NOMO-1 (cell line): Measurements from ENCODE around the gene GPRC5C.

Source experiments
- DNase-seq, 2 experiments: peaks; one replicate each; lab custom pipeline; 2025; ENCODE audit not compliant: unreplicated experiment in 2 of 2; lab: John Stamatoyannopoulos, UW

GPRC5C gene

DNA sequence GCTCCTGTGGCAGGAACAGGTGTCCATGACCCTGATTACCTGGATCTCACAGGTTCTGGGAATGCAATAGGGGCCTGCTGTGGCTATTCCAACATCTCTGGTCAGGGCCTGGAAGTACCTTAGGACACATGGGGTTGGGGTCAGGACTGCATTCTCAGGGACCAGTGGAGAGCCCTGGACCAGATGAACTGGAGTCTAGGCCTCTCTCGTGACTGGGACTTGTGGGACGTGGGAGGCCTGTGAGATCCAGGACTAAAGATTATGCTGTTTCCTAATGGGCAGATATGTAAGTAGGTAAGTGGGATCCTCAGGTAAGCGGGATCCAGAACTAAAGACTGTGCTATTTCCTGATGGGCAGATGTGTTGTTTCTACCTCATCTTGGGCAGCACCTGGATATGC is 18.3 kb downstream of the GPRC5C start:
- no peak for DNase-seq

- no peak for DNase-seq
These were observed 19.1 kb downstream of the GPRC5C start for GRCh38 chr17:74450925-74451403.

DNA sequence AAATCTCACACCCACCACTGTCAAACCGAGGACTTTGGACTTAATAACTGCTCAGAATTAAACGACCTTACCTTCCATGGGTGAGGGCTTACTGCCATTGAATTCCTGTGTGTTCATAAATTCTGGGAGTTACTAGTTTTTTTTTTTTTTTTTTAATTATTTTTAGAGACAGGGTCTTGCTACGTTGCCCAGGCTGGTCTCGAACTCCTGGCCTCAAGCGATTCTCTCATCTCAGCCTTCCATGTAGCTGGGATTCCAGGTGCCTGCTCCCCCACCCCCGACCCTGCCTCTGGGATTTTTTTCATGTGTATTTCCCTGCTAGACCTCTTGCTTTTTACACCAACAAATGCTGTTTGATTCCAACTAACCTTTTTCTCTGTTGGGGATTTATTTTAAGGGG is 19.7 kb downstream of the GPRC5C start:
- no peak for DNase-seq

DNA sequence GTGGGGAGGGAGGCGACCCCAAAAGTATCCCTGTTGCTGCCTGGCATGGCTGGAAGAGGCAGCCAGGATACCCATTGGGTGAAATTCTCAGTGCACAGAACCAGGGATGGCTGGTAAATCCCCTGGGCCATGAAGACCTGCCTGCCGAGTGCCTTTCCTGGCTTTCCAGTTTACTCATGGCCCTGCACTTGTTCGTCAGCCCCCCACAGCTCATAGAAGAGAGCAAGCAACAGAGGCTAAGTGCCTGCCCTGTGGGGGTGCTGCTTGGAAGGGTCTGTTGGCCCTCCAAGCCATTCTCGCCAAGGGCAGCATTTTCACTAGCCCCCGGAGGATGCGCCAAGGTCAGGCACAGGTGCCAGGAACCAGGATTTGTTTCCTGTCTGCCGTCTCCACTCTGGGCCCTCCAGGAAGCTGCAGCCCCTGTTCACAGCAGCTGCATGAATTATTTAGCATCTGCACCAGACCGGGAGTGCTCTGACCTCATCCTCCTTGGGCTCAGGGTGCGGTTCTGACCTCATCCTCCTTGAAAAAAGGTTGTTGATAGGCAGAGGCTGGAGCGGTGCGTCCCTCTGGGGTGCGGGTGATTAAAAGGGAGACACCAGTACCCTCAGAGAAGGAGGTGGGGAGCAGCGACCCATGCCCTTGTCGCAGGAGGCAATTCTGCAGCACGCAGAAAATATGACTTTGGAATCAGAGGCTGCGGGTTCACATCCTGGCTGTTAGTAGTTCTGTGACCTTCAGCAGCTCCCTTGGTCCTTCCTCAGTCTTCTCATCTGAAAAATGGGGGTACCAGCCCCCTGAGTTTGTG is 20.3 kb downstream of the GPRC5C start:
- DNase-seq = no peak

DNA sequence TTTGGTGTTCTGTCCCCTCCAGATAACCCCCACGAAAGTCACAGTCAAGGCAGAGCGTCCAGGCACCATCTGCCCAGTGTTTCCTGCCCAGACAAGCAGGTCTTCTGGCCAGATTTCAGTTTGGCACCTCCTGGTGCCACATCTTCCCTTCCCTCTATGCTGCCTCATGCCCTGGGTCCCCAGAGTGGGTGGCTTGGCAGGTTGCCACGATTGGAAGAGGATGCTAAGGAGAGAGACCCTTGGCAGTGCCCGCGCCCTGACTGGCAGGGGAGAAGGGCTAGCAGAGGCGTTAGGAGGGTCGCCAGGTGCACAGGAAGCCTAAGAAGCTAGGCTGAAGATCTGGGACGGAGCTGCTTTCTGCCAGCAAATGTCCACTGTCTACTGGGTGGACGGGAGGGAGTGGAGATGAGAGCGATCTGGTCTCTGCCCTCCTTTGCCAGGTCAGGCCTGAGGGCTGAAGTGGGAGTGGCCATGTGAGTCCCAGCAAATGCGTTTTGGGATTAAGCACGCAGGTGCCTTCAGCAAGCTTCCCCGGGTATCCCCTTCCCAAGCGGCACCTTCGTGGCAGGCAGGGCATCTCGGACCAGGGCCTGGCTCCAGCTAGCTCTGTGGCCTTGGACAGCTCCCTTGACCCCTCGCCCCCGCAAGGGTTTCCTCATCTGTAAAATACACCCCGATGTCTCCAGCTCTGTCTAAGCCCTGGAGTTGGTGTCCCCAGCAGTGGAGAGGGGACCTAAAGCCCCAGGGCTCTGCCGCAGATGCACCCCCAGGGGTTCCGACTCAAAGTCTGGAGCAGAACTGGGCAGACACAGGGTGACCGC is 21.2 kb downstream of the GPRC5C start:
- no peak for DNase-seq

DNA sequence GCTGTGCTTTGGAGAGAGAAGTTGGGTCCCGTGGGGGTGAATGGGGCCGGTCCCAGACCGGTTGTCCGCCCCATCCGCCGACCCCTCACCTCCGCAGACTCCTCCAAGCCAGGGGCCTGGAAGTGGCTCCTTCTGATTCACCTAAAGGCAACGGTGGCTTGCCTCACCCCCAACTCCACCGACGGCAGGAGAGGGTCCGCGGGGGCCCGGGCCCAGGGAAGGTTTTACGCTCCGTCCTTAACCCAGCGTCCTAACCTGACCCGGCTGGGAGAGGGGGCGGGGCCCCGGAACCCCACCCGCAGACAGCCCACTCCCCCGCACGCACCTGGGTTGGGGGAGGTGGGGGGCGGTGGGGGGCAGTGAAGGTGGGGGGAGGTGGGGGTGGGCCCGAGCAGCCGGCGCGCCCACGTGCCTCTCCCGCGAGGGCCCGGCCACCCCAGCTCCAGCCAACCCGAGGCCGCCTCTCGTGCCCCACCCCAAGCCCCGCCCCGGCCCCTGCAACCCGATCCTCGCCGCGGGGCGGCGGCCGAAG is 21.8 kb downstream of the GPRC5C start:
- no peak for DNase-seq

DNA sequence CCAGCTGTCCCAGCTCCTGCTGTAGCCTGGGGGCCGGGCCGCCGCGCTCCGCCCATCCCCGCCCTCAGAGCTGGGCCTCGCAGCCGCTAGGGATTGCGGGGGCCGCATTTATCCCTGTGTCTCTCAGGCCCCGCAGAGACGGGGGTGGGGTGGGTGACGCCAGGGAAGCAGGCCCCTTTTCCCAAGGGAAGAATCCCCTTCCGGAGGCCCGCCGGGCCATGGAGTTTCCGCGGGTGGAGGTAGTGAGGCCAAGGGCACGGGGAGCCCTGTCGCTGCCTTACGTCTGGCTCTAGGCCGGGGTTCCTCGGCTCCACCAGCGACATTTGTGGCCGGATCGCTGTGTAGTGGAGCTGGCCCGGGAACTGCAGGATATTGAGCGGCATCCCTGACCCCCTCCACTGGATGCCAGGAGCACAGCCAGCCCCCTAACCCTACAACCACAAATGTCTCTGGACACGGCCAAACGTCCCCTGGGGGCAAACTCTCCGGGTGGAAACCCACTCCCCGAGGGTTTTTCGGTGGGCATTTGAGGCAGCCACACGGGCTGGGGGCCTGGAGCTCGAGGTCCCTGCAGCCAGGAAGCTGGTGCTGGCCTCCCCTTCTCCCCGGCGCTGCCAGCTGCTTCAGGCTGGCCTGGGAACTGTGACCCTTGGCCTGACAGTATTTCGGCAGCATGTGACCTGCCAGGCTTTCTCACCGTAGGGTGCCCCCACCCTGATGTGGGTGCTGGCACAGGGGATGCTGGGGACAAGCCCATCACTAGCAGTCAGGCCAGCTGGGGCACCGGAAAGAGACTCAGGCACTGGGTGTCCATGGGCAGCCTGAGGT is 22.5 kb downstream of the GPRC5C start:
- peak; percentile 84 to 94 for DNase-seq

DNA sequence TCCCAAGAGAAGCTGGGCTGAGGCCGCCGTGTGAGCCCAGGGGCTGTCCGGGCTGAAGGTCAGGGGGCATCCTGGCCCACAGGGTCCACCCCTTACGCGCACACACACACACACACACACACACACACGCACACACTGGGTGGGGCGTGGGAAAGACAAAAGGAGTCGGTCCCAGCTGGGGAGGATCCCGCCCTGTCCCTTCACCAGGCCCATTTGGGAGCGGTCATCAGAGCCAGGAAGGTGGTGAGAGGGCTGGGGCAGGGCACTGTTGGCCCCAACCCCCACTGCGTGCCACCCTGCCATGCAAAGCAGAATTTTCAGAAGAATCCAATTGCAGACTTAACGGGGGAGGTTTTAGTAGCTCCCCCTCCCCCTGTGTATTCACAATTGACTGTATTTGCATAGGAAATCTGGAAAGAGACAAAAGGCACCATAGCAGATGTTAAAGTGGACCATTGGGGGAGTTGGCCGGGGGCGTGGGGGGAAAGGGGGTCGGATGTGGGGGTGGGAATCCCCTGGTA is 23.2 kb downstream of the GPRC5C start:
- no peak for DNase-seq

- DNase-seq = no peak
These were observed 23.9 kb downstream of the GPRC5C start for GRCh38 chr17:74455821-74456220.

- peak; percentile 33 to 37 for DNase-seq
These were observed 25.4 kb downstream of the GPRC5C start for GRCh38 chr17:74457146-74457819.

DNA sequence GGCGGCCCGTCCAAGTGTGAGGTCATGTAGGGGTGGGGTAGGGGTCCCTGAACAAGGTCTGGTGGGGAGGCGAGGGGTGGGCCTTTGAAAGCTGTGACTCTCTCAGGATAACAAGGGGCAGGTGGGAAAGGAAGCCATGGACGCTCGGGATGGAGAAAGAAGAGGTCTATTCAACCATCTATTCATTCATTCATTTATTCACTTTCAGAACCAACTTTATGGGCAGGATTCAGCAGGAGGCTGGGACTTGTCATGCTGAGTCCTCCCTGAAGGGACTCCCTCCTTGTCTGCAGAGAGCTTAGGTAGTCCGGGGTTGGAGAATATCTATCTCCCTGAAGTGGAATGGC is 25.9 kb downstream of the GPRC5C start:
- no peak for DNase-seq

GRCh38 chr17:74458835-74459234 is 26.9 kb downstream of the GPRC5C start:
- DNase-seq = no peak

DNA sequence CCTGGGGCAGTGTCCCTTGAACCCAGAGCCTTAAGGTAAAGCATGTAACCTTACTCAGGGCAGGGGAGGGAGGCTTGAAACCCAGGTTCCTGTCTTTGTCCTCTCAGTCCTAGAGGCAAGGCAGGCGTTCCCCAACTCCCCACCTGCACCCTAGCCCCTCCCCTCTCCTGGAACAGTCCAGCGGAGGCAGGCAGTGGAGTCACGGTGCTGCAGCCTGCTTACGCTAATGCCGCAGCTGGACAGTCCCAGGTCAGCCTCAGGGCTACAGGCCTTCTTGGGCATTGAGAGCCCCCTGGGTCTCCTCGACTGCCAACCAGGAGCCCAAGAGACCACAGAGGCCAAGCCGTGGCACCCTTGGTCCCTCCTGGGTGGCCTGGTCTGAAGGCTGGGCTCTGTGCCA is 27.7 kb downstream of the GPRC5C start:
- DNase-seq = no peak

DNA sequence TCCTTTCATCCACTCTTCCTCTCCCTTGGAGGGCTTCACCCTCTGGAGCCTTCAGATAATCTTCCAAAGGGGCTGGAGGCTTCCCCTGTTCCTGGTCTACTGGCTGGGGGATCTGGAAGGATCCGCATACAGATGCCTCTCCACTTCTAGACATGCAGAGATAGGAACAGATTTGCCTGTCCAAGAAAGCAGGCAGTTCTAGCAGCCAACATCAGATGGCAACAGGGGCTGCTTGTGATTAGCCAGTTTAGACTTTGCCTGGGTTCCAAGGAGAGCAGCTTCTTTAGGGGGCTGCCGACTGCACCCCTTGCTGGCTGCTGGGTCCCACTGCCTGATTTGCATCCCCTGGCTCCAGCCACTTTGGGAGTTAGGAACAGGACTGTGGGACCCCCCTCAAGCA is 28.4 kb downstream of the GPRC5C start:
- DNase-seq = no peak

GRCh38 chr17:74460996-74461395 is 29.1 kb downstream of the GPRC5C start:
- DNase-seq = no peak

GRCh38 chr17:74461611-74462010 is 29.7 kb downstream of the GPRC5C start:
- DNase-seq = no peak

DNA sequence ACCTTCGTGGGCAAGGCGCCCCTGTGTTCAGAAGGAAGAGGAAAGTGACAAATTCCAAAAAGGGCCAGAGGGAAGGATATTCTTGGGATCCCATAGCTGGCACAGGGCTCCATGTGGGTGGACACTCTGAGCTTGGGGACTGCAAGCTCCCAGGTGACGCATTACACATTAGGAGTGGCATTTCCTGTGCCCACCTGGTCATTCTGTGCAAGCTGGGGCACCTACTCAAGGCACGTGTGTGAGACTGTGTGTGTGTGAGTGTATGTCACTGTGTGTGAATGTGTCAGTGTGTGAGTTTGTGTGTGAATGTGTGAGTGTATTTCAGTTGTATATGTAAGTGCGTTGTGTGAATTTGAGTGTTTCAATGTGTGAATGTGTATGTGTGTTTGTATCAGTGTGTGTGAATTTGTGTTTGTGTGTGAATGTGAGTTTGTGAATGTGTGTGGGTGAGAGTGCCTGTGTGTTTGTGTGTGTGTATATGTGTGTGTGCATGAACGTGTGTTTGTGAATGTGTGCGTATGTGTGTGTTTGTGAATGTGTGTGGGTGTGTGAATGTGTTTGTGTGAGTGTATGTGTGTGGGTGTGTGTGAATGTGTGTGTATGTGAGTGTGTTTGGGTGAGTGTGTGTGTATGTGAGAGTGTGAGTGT is 33.0 kb downstream of the GPRC5C start:
- no peak for DNase-seq

DNA sequence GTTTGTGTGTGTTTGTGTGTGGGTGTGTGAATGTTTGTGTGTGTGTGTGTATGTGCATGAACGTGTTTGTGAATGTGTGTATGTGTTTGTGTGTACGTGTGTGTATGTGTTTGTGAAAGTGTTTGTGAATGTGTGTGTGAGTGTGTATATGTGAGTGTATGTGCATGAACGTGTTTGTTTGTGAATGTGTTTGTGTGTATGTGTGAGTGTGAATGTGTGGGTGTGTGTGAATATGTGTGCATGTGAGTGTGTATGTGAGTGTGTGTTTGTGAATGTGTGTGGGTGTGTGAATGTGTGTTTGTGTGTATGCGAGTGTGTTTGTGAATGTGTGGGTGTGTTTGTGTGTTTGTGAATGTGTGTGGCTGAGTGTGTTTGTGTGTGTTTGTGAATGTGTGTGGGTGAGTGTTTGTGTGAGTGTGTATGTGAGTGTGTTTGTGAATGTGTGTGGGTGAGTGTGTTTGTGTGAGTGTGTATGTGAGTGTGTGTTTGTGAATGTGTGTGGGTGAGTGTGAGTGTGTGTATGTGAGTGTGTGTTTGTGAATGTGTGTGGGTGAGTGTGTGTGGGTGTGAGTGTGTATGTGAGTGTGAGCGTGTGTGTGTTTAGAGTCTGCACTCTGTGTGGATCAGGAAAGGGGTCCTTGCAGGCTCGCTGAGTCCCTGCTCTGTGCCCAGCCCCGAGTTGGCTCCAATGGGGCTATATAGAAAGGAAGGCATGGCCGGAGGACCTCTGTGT is 33.7 kb downstream of the GPRC5C start:
- no peak for DNase-seq
